ENCODE results near the gene PITPNM3.
A peak's percentile ranks its signal among the peaks of the same experiment; 100 is the strongest.

PITPNM3 gene

GRCh38 chr17:6427279-6427781 is 129.0 kb downstream of the PITPNM3 start:
- TF ChIP-seq CTCF (IDR thresholded peaks at IDR 0.05; ENCODE audit: control extremely low read depth, extremely low read depth, low read depth, missing control alignments), result no peak
- ChIA-PET POLR2A (no interaction called here), CTCF (interaction anchor here (1.5 kb wide), 1 partner anchor 832 kb away, joined by 3 read pairs; no protein-coding TSS in a partner anchor)
- peak; percentile 43 for DNase-seq (ENCODE audit: extremely low spot score)

DNA sequence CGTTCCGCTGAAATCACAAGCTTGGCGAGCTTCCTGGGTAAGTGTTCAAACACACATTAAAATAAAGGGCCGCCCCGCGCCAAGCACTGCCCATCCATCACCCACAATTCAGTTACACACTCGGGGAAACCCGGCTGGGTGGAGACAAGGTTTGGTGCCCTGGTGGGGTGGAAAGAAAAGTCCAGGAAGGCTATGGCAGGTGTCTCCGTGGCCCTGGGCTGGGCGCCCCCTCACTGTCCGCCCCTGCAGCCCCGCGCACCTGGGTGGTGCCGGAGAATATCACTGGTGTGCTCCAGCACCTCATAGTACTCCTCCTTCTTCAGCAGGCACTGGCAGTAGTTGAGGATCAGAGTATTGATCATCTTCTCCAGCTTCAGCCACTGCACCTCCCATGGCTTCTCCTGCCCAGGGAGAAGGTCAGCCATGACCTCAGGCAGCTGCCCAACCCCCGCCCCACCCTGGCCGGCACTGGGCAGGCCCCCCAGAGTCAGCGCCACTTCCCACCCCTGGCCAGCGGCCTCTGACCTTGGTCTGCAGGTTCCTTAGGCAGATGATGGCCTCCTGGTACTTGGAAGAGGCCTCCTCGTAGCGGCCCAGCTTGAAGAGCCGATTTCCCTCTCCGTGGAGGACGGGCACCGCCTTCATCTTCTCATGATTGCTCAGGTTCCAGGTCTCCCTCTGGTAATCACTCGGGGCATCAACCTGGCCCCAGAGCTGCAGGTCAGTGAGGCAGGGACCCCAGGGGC is 129.8 kb downstream of the PITPNM3 start:
- POLR2A ChIA-PET, result no interaction called here
- TF ChIP-seq CTCF (IDR thresholded peaks at IDR 0.05; ENCODE audit: control extremely low read depth, extremely low read depth, low read depth, missing control alignments), result no peak
- no peak for DNase-seq (ENCODE audit: extremely low spot score)
- CTCF ChIA-PET, result interaction anchor here (1.5 to 1.7 kb wide), 3 partner anchors 9 to 831 kb away, joined by 3 to 5 read pairs (median 4); partner anchors contain the start of gene AIPL1

- DNase-seq (ENCODE audit: extremely low spot score), result no peak
- CTCF ChIA-PET, result interaction anchor here (0.9 to 4.8 kb wide), 5 partner anchors 10 to 832 kb away, joined by 3 to 33 read pairs (median 4); partner anchors contain the start of gene AIPL1
- POLR2A ChIA-PET, result no interaction called here
- no peak for TF ChIP-seq CTCF (IDR thresholded peaks at IDR 0.05; ENCODE audit: control extremely low read depth, extremely low read depth, low read depth, missing control alignments)
These were observed 130.9 kb downstream of the PITPNM3 start for GRCh38 chr17:6425407-6425806.

DNA sequence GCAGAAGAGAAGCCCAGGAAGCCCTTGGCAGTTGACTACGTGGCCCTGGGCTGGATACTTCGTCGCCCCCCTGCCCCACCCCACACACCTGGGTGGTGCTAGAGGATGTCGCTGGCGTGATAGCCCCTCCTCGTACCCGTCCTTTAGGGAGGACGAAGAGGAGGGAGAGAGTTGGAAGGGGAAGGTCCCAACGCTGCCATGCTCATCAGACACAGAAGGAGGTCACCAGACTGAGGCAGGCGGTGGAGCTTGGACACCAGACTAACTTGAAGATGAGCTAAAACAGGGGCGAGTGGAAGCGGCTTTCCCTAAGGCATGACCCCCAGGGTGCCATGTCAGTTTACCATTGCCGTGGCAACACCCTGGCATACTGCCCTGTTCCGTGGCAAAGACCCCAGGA is 132.4 kb downstream of the PITPNM3 start:
- ChIA-PET CTCF (interaction anchor here (0.8 to 4.8 kb wide), 5 partner anchors 12 to 867 kb away, joined by 3 to 33 read pairs (median 7); partner anchors contain the start of gene AIPL1), POLR2A (no interaction called here)
- TF ChIP-seq CTCF (IDR thresholded peaks at IDR 0.05; ENCODE audit: control extremely low read depth, extremely low read depth, low read depth, missing control alignments), result no peak
- DNase-seq (ENCODE audit: extremely low spot score), result no peak

DNA sequence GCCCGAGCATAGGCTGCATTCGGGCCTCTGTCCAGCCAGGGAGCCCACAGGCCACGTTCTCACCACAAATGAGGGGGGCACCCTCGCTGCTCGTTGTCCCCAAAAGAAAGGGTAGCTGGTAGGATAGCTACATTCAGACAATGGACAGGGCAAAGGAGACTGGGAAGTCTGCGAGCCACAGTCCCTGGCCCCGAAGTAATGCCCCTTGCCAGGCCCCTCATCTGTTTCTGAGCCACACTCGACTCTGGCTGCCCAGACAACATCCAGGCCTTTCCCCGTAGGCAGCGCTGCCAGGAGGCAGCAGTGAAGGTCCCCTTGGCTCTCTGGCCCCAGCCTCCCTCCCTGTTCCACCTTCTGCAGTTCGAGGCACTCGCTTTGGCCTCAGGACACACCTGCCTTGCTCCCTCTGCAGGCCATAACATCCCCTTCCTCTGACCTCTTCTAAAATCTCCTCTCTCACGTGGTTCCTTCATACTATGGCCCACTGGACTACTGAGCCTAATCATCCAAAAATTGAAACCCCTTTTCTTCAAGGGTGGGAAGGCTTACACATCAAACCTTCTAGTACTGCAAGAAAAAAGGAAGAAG is 133.6 kb downstream of the PITPNM3 start:
- no peak for DNase-seq (ENCODE audit: extremely low spot score)
- POLR2A ChIA-PET, result no interaction called here
- no peak for TF ChIP-seq CTCF (IDR thresholded peaks at IDR 0.05; ENCODE audit: control extremely low read depth, extremely low read depth, low read depth, missing control alignments)
- CTCF ChIA-PET, result interaction anchor here (0.6 to 4.8 kb wide), 9 partner anchors 13 to 836 kb away, joined by 3 to 33 read pairs (median 5); partner anchors contain the start of genes AIPL1 and PIMREG

DNA sequence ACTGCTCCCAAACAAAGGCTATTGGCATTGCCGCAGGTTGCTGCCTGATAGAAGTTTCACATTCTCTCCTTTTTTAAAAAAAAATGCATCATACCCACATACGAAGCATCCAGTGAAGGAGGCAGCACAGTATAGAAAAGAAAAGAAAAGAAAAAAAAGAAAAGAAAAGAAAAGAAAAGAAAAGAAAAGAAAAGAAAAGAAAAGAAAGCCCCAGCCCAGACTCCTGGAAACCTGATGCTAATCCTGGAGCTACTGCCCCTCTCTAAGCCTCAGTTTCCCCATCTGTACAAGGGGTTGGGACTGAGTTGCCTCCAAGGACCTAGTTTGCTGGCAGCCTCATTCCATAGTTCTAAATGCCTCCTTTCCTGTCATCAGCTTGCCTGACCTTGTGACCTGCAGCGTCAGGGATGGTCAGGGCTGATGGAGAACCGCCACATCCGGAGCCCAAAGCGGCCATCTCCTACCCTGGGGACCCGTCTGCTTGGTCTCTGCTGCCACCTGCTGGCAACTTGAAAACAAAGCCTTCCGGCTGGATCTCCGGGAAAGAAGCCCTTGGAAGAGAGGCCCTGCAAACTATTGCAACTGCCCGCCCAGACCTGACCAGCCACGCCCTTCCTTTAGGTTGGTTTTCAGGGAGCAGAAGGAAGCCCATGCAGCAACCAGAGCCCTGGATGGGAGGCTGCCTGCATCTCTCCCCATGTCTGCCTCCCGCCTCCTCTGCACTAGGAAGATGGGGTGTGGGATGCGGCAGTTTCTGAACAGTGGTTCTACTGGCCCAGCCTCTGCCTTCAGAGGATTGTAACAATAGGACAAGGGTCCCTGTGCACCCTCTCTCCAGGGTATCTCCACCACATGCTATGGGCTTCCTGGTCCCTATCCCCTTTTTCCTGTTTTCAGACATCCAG is 134.4 kb downstream of the PITPNM3 start:
- ChIA-PET CTCF (interaction anchor here (0.6 to 4.8 kb wide), 16 partner anchors 9 to 838 kb away, joined by 3 to 33 read pairs (median 4); partner anchors contain the start of genes AIPL1, NLRP1 and PIMREG), POLR2A (no interaction called here)
- peak; percentile 85 for DNase-seq (ENCODE audit: extremely low spot score)
- TF ChIP-seq CTCF (IDR thresholded peaks at IDR 0.05; ENCODE audit: control extremely low read depth, extremely low read depth, low read depth, missing control alignments), result peak; percentile 87

Data from GM10248 (cell line).